Measurements from ENCODE around the gene COL6A5.

DNA sequence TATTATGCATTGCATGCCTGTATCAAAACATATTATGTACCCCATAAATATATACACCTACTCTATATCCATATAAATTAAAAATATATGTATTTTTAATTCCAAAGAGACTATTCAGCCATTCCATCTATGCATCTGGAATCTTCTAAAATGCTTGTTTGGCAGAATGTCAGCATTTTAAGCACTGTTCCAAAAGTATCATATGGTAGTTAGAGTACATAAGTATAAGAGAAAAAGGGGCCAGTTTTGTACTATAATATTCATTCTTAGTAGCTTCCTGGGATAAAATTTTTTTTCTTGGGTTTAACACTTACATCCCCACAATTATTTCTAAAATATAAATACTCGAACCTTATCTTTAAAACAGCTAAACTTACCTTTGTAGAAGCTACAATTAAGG, 111.1 kb downstream of the COL6A5 start:
- TF ChIP-seq YY1 (IDR thresholded peaks at IDR 0.05; ENCODE audit: insufficient read depth, insufficient read length) = no peak
- TF ChIP-seq ZNF274 (IDR thresholded peaks at IDR 0.05; ENCODE audit: low read depth, low read length) = no peak

Measured in NT2/D1 (cell line).